IPS DF 4.7 (cell line): ENCODE measurements around the gene NPM3.

Source experiments
- DNase-seq: peaks from one replicate; pipeline ENCODE4 v3.0.0-alpha.2; 2013; ENCODE audit warnings: low spot score; ENCODE audit errors: extremely low read depth

The NPM3 gene

DNA sequence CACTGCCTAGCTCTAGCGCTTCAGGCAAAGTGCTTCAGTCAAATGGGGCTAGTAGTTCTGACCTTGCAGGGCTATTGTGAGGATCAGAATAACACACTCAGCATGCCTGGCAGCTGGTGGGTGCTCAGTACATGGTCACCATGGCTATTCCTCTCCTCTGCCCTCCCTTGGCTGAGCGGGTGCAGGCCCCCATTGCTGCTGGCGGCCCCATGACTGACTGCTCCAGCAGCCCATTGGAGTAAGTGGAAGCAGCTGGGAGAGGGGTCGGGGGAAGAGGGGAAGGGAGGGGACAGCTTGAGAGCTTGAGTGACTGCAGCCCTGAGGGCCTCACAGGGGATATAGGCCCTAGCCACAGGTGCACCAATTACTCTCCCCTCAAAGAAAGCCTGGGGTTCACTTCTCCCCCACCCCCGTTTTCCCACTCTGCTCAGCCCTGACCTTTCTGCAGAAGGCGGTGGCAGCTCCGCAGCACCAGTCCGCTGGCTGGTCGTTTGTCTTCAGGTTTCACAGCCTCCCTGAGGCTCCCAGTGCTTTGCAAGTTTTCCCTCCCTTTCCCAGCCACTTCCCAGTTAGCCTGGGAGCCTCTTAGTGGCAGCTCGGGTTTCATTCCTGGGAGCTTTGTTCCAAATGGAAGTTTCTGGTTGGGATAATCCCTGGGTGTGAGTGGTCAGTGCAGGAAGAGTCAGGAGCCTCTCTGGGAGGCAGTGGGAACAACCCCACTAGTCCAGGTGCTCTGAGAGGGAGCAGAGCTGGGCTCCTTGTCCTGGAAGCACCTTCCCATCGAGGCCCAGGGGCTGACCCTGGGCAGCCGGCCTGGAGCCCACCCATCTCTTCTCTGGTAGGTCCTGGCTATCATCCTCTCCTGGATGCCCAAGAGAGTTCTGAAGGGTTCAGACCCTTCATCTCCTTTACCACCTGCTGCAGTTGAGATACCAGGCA, 23.7 kb downstream of the NPM3 start:
- DNase-seq = no peak

DNA sequence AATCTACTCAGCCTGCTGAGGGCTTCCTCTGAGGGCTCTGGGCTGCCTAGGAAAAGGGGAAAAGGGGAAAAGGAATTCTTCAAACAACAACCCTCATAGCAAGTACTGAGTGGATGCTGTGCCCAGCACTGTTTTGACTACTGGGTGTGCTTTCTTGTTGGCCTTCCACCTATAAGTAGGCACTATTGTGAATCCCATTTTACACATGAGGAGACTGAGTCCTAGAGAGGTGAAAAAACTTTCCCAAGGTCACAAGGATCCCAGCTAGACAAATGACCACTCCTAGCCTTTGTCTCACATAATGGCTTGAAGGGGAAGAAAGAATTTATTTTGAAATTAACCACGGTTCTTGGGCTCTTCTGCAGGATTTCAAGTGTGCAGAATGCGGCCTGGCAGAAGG, 24.4 kb downstream of the NPM3 start:
- no peak for DNase-seq

DNA sequence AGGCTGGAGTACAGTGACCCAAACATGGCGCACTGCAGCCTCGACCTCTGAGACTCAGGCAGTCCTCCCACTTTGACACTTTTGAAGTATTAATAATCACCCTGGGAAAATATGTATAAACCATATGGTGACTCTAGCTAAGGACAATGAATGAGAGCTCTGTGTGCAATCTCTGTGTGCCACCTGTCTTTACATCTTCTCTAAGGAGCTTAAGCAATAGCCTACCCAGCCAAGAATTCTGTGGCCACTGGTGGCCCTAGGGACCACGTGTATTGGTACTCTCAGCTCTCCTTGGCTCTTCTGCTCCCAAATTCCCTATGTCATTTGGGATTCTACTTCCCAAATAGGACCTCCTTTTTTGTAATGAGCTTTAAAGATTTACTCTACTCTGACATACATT, 31.0 kb downstream of the NPM3 start:
- DNase-seq = no peak

DNA sequence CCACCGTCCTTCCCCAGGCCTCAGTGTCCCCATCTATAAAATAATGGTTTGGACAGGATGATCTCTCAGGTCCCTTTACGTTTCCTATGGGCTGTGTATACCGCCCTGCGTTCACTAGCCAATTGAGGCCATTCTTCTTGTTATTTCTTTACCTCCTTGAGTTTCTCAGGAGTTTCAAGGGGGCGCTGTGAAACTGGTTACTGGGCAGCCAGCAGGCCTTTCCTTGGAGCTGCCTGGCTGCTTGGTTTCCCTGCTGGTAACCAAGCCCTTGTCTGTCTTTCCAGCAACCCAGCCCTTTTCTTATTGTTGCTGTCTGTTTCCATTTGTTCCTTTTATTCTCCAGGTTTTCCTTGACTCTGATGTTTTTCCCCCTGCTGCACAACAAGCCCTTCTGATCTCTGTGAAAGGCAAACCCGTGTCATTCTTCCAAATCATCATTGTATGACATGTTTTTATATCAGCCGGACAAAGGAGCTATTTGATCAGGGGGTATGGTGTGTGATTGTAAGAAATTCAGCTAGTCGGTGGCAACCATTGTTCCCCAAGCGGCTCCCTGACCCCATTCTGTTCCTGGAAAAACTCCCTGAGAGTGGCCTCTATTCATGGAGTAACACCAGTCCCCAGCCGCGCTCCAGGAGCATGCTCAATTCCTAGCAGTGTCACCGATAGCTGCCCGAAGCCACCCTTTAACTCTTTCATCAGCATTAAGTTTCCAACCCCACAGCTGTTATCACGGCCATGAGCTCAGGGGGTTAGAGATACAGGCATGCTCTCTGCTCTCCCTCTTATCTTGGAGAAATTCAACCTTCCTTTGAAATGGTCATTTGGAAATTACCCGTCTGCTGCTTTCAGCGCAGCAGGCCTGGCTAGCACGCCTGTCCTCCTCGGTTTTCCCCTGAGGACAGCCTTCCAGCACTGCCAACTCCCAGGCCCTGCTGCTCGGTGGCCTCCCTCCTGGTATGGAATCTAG, 33.9 kb downstream of the NPM3 start:
- DNase-seq = peak; percentile 28

DNA sequence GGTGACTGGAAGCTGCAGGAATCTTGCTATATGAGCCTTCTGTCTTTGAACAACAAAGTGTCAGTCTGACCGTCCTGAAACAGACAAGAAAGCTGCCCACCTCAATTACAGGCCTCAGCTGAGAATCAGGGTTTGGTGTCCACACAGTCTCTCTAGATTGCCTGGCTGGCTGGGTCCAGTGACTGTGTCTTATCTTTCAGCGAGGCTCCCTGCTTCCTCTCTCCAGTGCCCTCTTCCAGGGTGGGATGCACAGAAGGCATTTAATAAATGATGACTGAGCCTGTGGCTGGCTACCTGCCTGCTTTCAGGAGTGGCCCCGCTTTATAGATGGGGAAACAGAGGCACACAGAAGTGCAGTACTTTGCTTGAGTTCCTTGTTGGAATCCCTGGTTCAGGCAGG, 34.8 kb downstream of the NPM3 start:
- DNase-seq = no peak

DNA sequence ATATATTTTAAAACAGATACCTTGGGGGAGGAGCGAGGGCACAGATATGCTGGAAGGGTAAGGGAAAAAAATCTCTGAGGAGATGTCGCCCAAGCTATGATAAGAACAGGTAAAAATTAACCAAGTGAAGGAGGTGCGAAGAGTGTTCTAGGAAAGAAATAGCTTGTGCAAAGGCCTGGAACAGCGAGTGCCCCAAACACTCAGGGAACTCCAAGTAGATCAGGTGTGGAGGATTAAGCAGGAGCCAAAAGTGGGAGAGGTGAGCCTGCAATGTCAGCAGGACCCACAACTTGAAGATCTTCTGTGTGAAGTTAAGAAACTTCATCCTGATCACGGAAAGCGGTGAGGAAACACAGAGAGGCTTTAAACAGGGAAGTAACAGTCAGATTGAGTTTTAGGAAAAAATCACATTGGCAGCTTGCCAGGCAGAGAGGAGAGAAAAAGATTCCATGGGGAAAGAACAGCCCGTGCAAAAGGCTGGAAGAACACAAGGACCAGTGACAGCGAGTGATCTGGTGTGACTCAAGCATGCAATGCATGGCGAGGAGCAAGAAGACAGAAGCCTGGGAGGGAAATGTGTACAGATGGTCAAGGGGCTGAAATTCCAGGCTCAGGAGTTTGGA, 38.1 kb downstream of the NPM3 start:
- DNase-seq = no peak

DNA sequence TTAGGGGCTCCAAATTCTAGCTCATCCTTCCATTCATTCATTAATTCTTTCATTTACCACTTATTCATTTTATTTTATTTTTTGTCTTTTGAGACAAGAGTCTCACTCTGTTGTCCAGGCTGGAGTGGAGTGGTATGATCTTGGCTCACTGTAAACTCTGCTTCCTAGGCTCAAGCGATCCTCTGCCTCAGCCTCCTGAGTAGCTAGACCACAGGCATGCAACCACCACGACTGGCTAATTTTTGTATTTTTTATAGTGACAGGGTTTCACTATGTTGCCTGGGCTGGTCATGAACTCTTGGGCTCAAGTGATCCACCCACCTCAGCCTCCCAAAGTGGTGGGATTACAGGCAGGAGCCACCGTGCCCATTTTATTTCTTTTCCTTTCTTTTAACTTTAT, 39.0 kb downstream of the NPM3 start:
- no peak for DNase-seq

DNA sequence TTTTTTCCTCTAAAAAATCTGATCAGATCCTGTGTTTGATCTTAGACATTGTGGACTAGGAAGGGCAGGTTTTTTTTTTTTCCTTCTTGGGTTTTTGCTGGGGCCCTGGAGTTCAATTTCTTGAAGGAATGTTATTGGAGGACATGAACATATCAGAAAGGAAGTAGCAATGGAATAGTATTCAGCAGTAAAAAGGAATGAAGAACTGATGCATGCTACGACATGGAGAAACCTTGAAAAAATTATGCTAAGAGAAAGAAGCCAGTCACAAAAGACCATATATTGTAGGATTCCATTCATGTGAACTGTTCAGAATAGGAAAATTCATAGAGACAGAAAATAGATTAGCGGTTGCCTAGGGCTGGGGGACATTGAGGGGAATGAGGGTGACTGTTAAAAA, 41.3 kb downstream of the NPM3 start:
- no peak for DNase-seq

DNA sequence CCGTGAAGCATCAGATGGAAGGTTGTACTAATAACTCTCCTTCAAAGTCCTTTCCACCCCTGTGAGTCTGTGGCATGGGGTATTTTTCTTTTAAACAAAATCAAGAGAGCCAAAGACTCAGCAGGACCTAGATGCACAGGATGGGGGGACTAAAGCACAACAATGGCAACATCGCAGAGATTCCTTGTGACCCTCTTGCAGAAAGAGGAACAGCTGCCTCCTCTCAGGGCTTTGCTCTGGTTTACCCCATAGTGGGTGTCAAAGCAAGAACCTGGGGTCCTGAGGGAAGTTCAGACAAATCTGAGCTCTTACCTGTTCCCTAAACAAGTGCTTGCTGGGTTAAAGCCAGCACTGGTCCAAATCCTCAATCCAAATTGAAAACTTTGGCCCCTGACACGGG, 46.6 kb downstream of the NPM3 start:
- no peak for DNase-seq

DNA sequence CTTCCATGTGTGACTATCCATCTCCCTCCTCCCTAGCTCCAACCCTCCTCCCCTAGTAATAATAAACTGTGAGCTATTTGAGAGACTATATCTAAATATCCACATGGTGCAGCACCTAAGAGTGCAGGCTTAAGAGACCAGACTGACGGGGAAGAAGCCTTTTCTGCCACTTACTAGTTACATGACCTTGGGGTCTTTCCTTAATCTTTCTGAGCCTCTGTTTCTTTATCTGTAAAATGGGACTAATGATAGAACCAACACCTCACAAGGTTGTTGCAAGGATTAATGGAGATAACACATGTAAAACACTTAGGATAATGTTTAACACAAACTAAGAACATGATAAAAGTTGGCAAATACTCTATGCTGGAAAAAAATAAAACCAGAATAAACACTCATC, 51.1 kb downstream of the NPM3 start:
- no peak for DNase-seq
